GM12878 (cell line): ENCODE results near the gene FMNL3. TPM values are rescaled to one million over a fixed set of nuclear protein-coding genes. Genes with fewer than 3 reads are reported as not detected.

Experiments
- ATAC-seq: fragments of 200-7000 bp; cut with Tn5 transposase; 3 replicates; pipeline ENCODE4 v1.9.1; 2020; ENCODE audit warnings: mild to moderate bottlenecking, moderate library complexity
- BruUV-seq: library from RNA; stranded (reverse); fragments of 400-500 nt; replicated peaks from 2 replicates; lab custom pipeline; 2021; lab: Mats Ljungman, UMichigan
- CTCF ChIA-PET: fragments of 300-600 bp; sonication (Branson Sonifier 250); formaldehyde crosslinking; extraction: SDS; loops from one replicate; lab custom pipeline; 2021; ENCODE audit warnings: inconsistent platforms; lab: Yijun Ruan, JAX
- POLR2A ChIA-PET: fragments of 350-600 bp; formaldehyde crosslinking; extraction: SDS; loops from one replicate; lab custom pipeline; 2021; ENCODE audit warnings: inconsistent platforms; lab: Charles Lee
- RAD21 ChIA-PET: fragments of 300-600 bp; sonication (Branson Sonifier 250); formaldehyde crosslinking; loops from one replicate; lab custom pipeline; 2023; ENCODE audit warnings: antibody characterized with exemption; ENCODE audit not compliant: unreplicated experiment; lab: Charles Lee
- SMC1A ChIA-PET: fragments of 300-600 bp; sonication (Branson Sonifier 250); formaldehyde crosslinking; loops from one replicate; lab custom pipeline; 2023; ENCODE audit not compliant: unreplicated experiment, uncharacterized antibody; lab: Charles Lee
- DNase-seq: peaks from one replicate; pipeline ENCODE4 v3.0.0-alpha.2; 2011; ENCODE audit warnings: low read depth, low spot score
- FAIRE-seq: peaks from 3 replicates; lab custom pipeline; 2011; peaks lifted over from hg19 to GRCh38; lab: Jason Lieb, UNC
- H2AFZ ChIP-seq: 2 replicates; pipeline ENCODE4 v1.6.0; 2011; ENCODE audit warnings: low read depth, low read length, control low read depth; ENCODE audit not compliant: control insufficient read depth
- H3K27ac ChIP-seq: 2 replicates; pipeline ENCODE4 v1.5.1; 2011; ENCODE audit warnings: control low read depth; ENCODE audit not compliant: control insufficient read depth, insufficient read depth
- H3K27me3 ChIP-seq, 2 experiments: replicated peaks in 1 of 2; 2 replicates each; pipeline versions ENCODE4 v1.6.0 to v1.6.1; 2011; ENCODE audit warnings: low read length in 1 of 2; ENCODE audit not compliant: control insufficient read depth in 2 of 2, insufficient read depth in 2 of 2
- H3K36me3 ChIP-seq, 2 experiments: 2 replicates each; pipeline ENCODE4 v1.5.1; 2011; ENCODE audit warnings: low read length in 1 of 2; ENCODE audit not compliant: control insufficient read depth in 2 of 2, insufficient read depth in 2 of 2
- H3K4me1 ChIP-seq: 2 replicates; pipeline ENCODE4 v1.6.1; 2011; ENCODE audit warnings: mild to moderate bottlenecking, low read length, moderate library complexity, mixed read lengths; ENCODE audit not compliant: control insufficient read depth, insufficient read depth
- H3K4me2 ChIP-seq: 2 replicates; pipeline ENCODE4 v1.6.0; 2011; ENCODE audit warnings: control low read depth; ENCODE audit not compliant: control insufficient read depth, insufficient read depth
- H3K4me3 ChIP-seq: fragments of 200-600 bp; sonication (generic); 2 replicates; pipeline ENCODE4 v1.5.1; 2016
- H3K79me2 ChIP-seq: 2 replicates; pipeline ENCODE4 v1.6.0; 2011; ENCODE audit warnings: low read length; ENCODE audit not compliant: control insufficient read depth, insufficient read depth
- H3K9ac ChIP-seq: 2 replicates; pipeline ENCODE4 v1.8.0; 2011; ENCODE audit warnings: low read length, control low read depth, mixed read lengths; ENCODE audit not compliant: control insufficient read depth, insufficient read depth
- H3K9me3 ChIP-seq: replicated peaks from 3 replicates; pipeline ENCODE4 v1.5.1; 2011; ENCODE audit warnings: mild to moderate bottlenecking, low read length; ENCODE audit not compliant: control insufficient read depth, insufficient read depth
- H4K20me1 ChIP-seq: 2 replicates; pipeline ENCODE4 v1.6.0; 2011; ENCODE audit not compliant: control insufficient read depth, insufficient read depth
- IKZF1 ChIP-seq: fragments of 450-650 bp; conservative IDR thresholded peaks from 2 replicates; pipeline ENCODE4 v1.6.1; 2017; ENCODE audit warnings: antibody characterized with exemption, mild to moderate bottlenecking
- IRF4 ChIP-seq: IDR thresholded peaks from 2 replicates; pipeline ENCODE4 v1.6.1; 2011; ENCODE audit warnings: low read depth, low read length
- MAX ChIP-seq: IDR thresholded peaks from 2 replicates; pipeline ENCODE4 v1.6.1; 2012; ENCODE audit warnings: low read depth, low read length, improper control_type of control experiment
- MYC ChIP-seq: IDR thresholded peaks from 2 replicates; pipeline ENCODE4 v1.6.1; 2011; ENCODE audit warnings: mild to moderate bottlenecking, low read length, moderate library complexity, inconsistent platforms; ENCODE audit not compliant: insufficient read depth, insufficient replicate concordance, insufficient read length, severe bottlenecking
- RB1 ChIP-seq: fragments of 450-650 bp; formaldehyde crosslinking; IDR thresholded peaks from 2 replicates; pipeline ENCODE4 v1.6.1; 2017; ENCODE audit warnings: mild to moderate bottlenecking, borderline replicate concordance
- RELB ChIP-seq: fragments of 450-650 bp; IDR thresholded peaks from 2 replicates; pipeline ENCODE4 v1.6.1; 2017; ENCODE audit warnings: low read depth, mild to moderate bottlenecking, moderate library complexity
- SMAD1 ChIP-seq: fragments of 450-650 bp; IDR thresholded peaks from 2 replicates; pipeline ENCODE4 v1.6.1; 2018; ENCODE audit warnings: mild to moderate bottlenecking, low read depth; ENCODE audit not compliant: partially characterized antibody
- SPI1 ChIP-seq: IDR thresholded peaks from 2 replicates; pipeline ENCODE4 v1.6.1; 2011; ENCODE audit warnings: low read depth, mild to moderate bottlenecking, low read length, moderate library complexity, borderline replicate concordance; ENCODE audit not compliant: insufficient read depth
- ZNF24 ChIP-seq: fragments of 450-650 bp; IDR thresholded peaks from 2 replicates; pipeline ENCODE4 v1.6.1; 2017; ENCODE audit warnings: antibody characterized with exemption, mild to moderate bottlenecking
- WGBS: methylation state at CpG from one replicate; pipeline ENCODE4 v1.1.6; 2016; ENCODE audit warnings: low lambda C conversion rate; ENCODE audit not compliant: insufficient replicate concordance, insufficient coverage; ENCODE audit errors: missing lambda C conversion rate; 5-methylcytosine and 5-hydroxymethylcytosine counted together
- in situ Hi-C: fragments of 300-500 bp; cut with MboI; formaldehyde crosslinking; loops from 9 replicates; pipeline ENCODE4 v1.14.3; 2018; ENCODE audit warnings: mixed read lengths
- intact Hi-C: fragments of 100-400 bp; cut with micrococcal nuclease; formaldehyde crosslinking; loops from one replicate; pipeline ENCODE4 v1.14.2; 2022; ENCODE audit not compliant: unreplicated experiment
- polyA plus RNA-seq, 11 experiments: library from polyadenylated mRNA; depleted of rRNA in 4 of 11; unstranded in 6 of 11; stranded (reverse) in 5 of 11; fragments of >200 nt; fragmentation: Nextera tagmentation in 4 of 11; fragmentation: Illumina TruSeq in 1 of 11; extraction: Ambion mirVana in 4 of 11; extraction: Trizol in 1 of 11; gene quantifications; 1 replicate in 1 of 11; 2 replicates in 10 of 11; pipeline versions ENCODE4 v1.2.1 to v1.2.3, GENCODE V29; 2011 to 2016; ENCODE audit warnings: inconsistent platforms in 2 of 11, missing spikeins in 2 of 11, low read depth in 1 of 11
- total RNA-seq, 4 experiments: library from RNA; depleted of rRNA in 3 of 4; stranded (reverse); fragments of >200 nt in 3 of 4; fragmentation: Illumina TruSeq in 1 of 4; extraction: Trizol in 1 of 4; gene quantifications; 2 replicates each; pipeline versions ENCODE4 v1.2.1 to v1.2.3, GENCODE V29; 2013 to 2021
- TF ChIP-seq, protein P1 (sequence below): fragments of 450-650 bp; formaldehyde crosslinking; IDR thresholded peaks from 2 replicates; pipeline ENCODE4 v1.5.0; 2022; ENCODE audit warnings: mild to moderate bottlenecking, missing genetic modification characterization

FMNL3 gene
- total and polyA plus RNA-seq, 10 of the 15 experiments (the other 5 are each of a cell fraction or from before 2014, with no cell fraction given) = 3.0 to 64.9 (median 30.9) TPM

DNA sequence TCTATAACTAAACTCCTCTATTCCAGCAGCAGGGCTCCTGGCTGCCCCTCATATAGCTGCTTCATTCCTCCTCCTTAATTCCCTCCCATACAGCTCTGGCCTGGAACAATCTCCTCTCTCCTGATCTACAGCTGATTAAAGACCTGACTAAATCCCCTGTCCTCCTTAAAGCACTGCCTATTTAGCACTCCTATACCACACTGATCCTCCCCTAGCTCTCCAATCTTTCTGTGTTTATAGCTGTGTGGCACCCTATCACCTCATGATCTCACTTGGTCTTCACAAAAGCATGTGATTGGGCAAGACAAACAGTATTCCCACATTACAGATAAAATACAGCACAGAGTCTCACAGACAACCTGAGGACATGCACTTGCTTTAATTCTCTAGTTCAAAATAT lies 17.4 kb downstream of the FMNL3 start:
- peak overlapping the region; percentile 86 for H3K4me2 ChIP-seq
- peak overlapping the region; percentile 80 for H3K27ac ChIP-seq
- no peak overlapping the region for H2AFZ ChIP-seq
- peak overlapping the region; percentile 18; the same call in 1 of the 2 replicates for H3K4me3 ChIP-seq
- H3K9me3 ChIP-seq = no peaks in the 10 kb centered on the region
- CTCF ChIA-PET = interaction anchor here (0.6 to 7.7 kb wide), 11 partner anchors 9 to 76 kb away, joined by 3 to 66 read pairs (median 5); partner anchors contain the start of gene TMBIM6
- no peak for FAIRE-seq
- H3K9ac ChIP-seq = 0 out of 2 replicates have a peak overlapping the region, but pooled peaks have one; percentile 22
- H3K36me3 ChIP-seq = no peaks in the 10 kb centered on the region; a peak in 1 of 4 replicates
- intact Hi-C loops = no loop called here
- no peaks in the 10 kb centered on the region for H3K27me3 ChIP-seq
- in situ Hi-C loops = no loop called here
- no peak for DNase-seq
- TF ChIP-seq RB1 = no peak
- BruUV-seq = no TSS peak
- H3K79me2 ChIP-seq = peaks cover 76% of the 10 kb centered on the region
- SMC1A ChIA-PET = interaction anchor here (0.8 to 8.5 kb wide), 8 partner anchors 9 to 62 kb away, joined by 3 to 131 read pairs (median 17); no protein-coding TSS in a partner anchor
- H4K20me1 ChIP-seq = no peaks in the 10 kb centered on the region
- H3K4me1 ChIP-seq = peaks cover 41% of the 10 kb centered on the region
- RAD21 ChIA-PET = interaction anchor here (0.9 to 4.9 kb wide), 9 partner anchors 9 to 367 kb away, joined by 3 to 73 read pairs (median 5); partner anchors contain the start of genes FMNL3 and TROAP
- ATAC-seq = peak; percentile 43
- POLR2A ChIA-PET = interaction anchor here (0.7 to 7.9 kb wide), 11 partner anchors 8 to 1693 kb away, joined by 3 to 86 read pairs (median 5); no protein-coding TSS in a partner anchor

GRCh38 chr12:49689237-49689636 lies 18.0 kb downstream of the FMNL3 start:
- FAIRE-seq = no peak
- Histone ChIP-seq H3K79me2 (peaks cover 78% of the 10 kb centered on the region), H3K4me3 (peak overlapping the region; percentile 18; the same call in 1 of the 2 replicates)
- POLR2A ChIA-PET = interaction anchor here (0.9 to 7.9 kb wide), 10 partner anchors 8 to 49 kb away, joined by 3 to 86 read pairs (median 6); no protein-coding TSS in a partner anchor
- TF ChIP-seq SMAD1 (no peak), IRF4 (no peak), SPI1 (0 out of 2 replicates have a peak, but pooled peaks have one; percentile 10), MAX (no peak), MYC (no peak), RELB (peak; percentile 81), IKZF1 (0 out of 2 replicates have a peak, but pooled peaks have one; percentile 44), ZNF24 (no peak)
- TF ChIP-seq, protein P1, sequence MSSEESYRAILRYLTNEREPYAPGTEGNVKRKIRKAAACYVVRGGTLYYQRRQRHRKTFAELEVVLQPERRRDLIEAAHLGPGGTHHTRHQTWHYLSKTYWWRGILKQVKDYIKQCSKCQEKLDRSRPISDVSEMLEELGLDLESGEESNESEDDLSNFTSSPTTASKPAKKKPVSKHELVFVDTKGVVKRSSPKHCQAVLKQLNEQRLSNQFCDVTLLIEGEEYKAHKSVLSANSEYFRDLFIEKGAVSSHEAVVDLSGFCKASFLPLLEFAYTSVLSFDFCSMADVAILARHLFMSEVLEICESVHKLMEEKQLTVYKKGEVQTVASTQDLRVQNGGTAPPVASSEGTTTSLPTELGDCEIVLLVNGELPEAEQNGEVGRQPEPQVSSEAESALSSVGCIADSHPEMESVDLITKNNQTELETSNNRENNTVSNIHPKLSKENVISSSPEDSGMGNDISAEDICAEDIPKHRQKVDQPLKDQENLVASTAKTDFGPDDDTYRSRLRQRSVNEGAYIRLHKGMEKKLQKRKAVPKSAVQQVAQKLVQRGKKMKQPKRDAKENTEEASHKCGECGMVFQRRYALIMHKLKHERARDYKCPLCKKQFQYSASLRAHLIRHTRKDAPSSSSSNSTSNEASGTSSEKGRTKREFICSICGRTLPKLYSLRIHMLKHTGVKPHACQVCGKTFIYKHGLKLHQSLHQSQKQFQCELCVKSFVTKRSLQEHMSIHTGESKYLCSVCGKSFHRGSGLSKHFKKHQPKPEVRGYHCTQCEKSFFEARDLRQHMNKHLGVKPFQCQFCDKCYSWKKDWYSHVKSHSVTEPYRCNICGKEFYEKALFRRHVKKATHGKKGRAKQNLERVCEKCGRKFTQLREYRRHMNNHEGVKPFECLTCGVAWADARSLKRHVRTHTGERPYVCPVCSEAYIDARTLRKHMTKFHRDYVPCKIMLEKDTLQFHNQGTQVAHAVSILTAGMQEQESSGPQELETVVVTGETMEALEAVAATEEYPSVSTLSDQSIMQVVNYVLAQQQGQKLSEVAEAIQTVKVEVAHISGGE = no peak
- TF ChIP-seq, all 136 proteins: peak for 3
- Histone ChIP-seq H3K9ac (no peak overlapping the region), H2AFZ (peak overlapping the region; percentile 37), H3K4me1 (peaks cover 47% of the 10 kb centered on the region), H3K27ac (peak overlapping the region; percentile 80), H3K27me3 (no peaks in the 10 kb centered on the region), H3K4me2 (peak overlapping the region; percentile 86), H3K9me3 (no peaks in the 10 kb centered on the region), H4K20me1 (no peaks in the 10 kb centered on the region), H3K36me3 (no peaks in the 10 kb centered on the region; a peak in 1 of 4 replicates)
- ATAC-seq (peak; percentile 86), DNase-seq (no peak)
- intact Hi-C loops (no loop called here), in situ Hi-C loops (no loop called here)
- ChIA-PET RAD21 (interaction anchor here (0.9 to 4.9 kb wide), 10 partner anchors 9 to 366 kb away, joined by 3 to 73 read pairs (median 4); partner anchors contain the start of genes FMNL3 and TROAP), SMC1A (interaction anchor here (0.8 to 8.5 kb wide), 8 partner anchors 9 to 63 kb away, joined by 3 to 131 read pairs (median 17); no protein-coding TSS in a partner anchor), CTCF (interaction anchor here (0.6 to 7.7 kb wide), 11 partner anchors 8 to 76 kb away, joined by 3 to 66 read pairs (median 5); partner anchors contain the start of gene TMBIM6)
- BruUV-seq = no TSS peak
- 46% methylated on average over 2 of the region's 2 CpGs for WGBS
